HEK293 (cell line): ENCODE measurements around the gene MUC20.

Source experiments
- CTCF ChIA-PET: fragments of 350-600 bp; formaldehyde crosslinking; extraction: SDS; loops from one replicate; lab custom pipeline; 2021; ENCODE audit warnings: antibody characterized with exemption; lab: Yijun Ruan, JAX
- POLR2A ChIA-PET: fragments of 300-600 bp; formaldehyde crosslinking; extraction: SDS; loops from one replicate; lab custom pipeline; 2020; ENCODE audit warnings: antibody characterized with exemption, inconsistent platforms; lab: Yijun Ruan, JAX
- H3K27ac ChIP-seq: fragments of 200-500 bp; sonication (Bioruptor generic); 2 replicates; pipeline ENCODE4 v1.5.1; 2014; ENCODE audit warnings: low read depth, low read length, control low read depth, inconsistent platforms; ENCODE audit errors: extremely low read depth
- H3K36me3 ChIP-seq, 2 experiments: fragments of 200-500 bp in 1 of 2; sonication (Bioruptor generic) in 1 of 2; 1 replicate in 1 of 2; 2 replicates in 1 of 2; pipeline ENCODE4 v1.5.1; 2014 to 2017; ENCODE audit warnings: inconsistent platforms in 2 of 2, low read length in 2 of 2; ENCODE audit not compliant: control insufficient read depth in 2 of 2, insufficient read depth in 1 of 2
- H3K4me1 ChIP-seq: fragments of 200-500 bp; sonication (Bioruptor generic); 2 replicates; pipeline ENCODE4 v1.5.1; 2014; ENCODE audit warnings: mild to moderate bottlenecking, low read length, inconsistent platforms; ENCODE audit not compliant: control insufficient read depth, insufficient read depth
- H3K4me3 ChIP-seq: 2 replicates; pipeline ENCODE4 v1.5.1; 2011; ENCODE audit warnings: low read depth, mild to moderate bottlenecking, control low read depth, low read length, moderate library complexity
- H3K9me3 ChIP-seq: fragments of 200-500 bp; sonication (Bioruptor generic); 2 replicates; pipeline ENCODE4 v1.5.1; 2014; ENCODE audit warnings: low read depth, low read length, inconsistent platforms; ENCODE audit not compliant: control insufficient read depth, insufficient read depth
- GLI2 ChIP-seq: fragments of 450-650 bp; formaldehyde crosslinking; IDR thresholded peaks from 2 replicates; pipeline ENCODE4; 2017; ENCODE audit warnings: missing biosample characterization, missing genetic modification characterization, low read depth, borderline replicate concordance
- GLI4 ChIP-seq: fragments of 450-650 bp; formaldehyde crosslinking; IDR thresholded peaks from 2 replicates; pipeline ENCODE4 v1.5.1; 2016; ENCODE audit warnings: missing biosample characterization, missing genetic modification characterization
- HOXA7 ChIP-seq: sonication (generic); formaldehyde crosslinking; IDR thresholded peaks from 2 replicates; pipeline ENCODE4 v1.8.1; 2022; ENCODE audit warnings: missing genetic modification reagents, borderline replicate concordance
- SETDB1 ChIP-seq: IDR thresholded peaks from one replicate; pipeline ENCODE4 v1.6.1; 2017; ENCODE audit warnings: mild to moderate bottlenecking, low read length, moderate library complexity, mixed read lengths; ENCODE audit not compliant: insufficient read length
- WT1 ChIP-seq: fragments of 450-650 bp; formaldehyde crosslinking; IDR thresholded peaks from 2 replicates; pipeline ENCODE4 v1.5.1; 2016; ENCODE audit warnings: missing biosample characterization, missing genetic modification characterization
- ZBTB10 ChIP-seq: fragments of 450-650 bp; formaldehyde crosslinking; IDR thresholded peaks from 2 replicates; pipeline ENCODE4 v1.5.1; 2016; ENCODE audit warnings: missing biosample characterization, missing genetic modification characterization
- ZBTB48 ChIP-seq: fragments of 450-650 bp; formaldehyde crosslinking; IDR thresholded peaks from 2 replicates; pipeline ENCODE4 v1.5.1; 2016; ENCODE audit warnings: missing biosample characterization, missing genetic modification characterization
- ZIC2 ChIP-seq: fragments of 450-650 bp; formaldehyde crosslinking; IDR thresholded peaks from 2 replicates; pipeline ENCODE4 v1.5.1; 2016; ENCODE audit warnings: missing biosample characterization, missing genetic modification characterization
- ZNF148 ChIP-seq: fragments of 450-650 bp; formaldehyde crosslinking; IDR thresholded peaks from 2 replicates; pipeline ENCODE4 v1.5.0; 2017; ENCODE audit warnings: missing biosample characterization, missing genetic modification characterization, borderline replicate concordance
- ZNF157 ChIP-seq: fragments of 450-650 bp; formaldehyde crosslinking; IDR thresholded peaks from 2 replicates; pipeline ENCODE4 v1.5.1; 2016; ENCODE audit warnings: missing biosample characterization, missing genetic modification characterization
- ZNF169 ChIP-seq: fragments of 450-650 bp; formaldehyde crosslinking; IDR thresholded peaks from 2 replicates; pipeline ENCODE4 v1.5.1; 2016; ENCODE audit warnings: missing biosample characterization, missing genetic modification characterization
- ZNF184 ChIP-seq: fragments of 450-650 bp; IDR thresholded peaks from 2 replicates; pipeline ENCODE4 v1.5.1; 2018; ENCODE audit warnings: missing biosample characterization, mild to moderate bottlenecking, missing genetic modification characterization
- ZNF2 ChIP-seq: fragments of 450-650 bp; formaldehyde crosslinking; IDR thresholded peaks from 2 replicates; pipeline ENCODE4 v1.5.1; 2016; ENCODE audit warnings: missing biosample characterization, missing genetic modification characterization
- ZNF362 ChIP-seq: fragments of 450-650 bp; formaldehyde crosslinking; IDR thresholded peaks from 2 replicates; pipeline ENCODE4 v1.5.1; 2016; ENCODE audit warnings: missing biosample characterization, missing genetic modification characterization
- ZNF624 ChIP-seq: fragments of 450-650 bp; formaldehyde crosslinking; IDR thresholded peaks from 2 replicates; pipeline ENCODE4 v1.5.1; 2017; ENCODE audit warnings: missing biosample characterization, missing genetic modification characterization
- ZNF660 ChIP-seq: fragments of 450-650 bp; IDR thresholded peaks from 2 replicates; pipeline ENCODE4 v1.5.1; 2018; ENCODE audit warnings: missing biosample characterization, mild to moderate bottlenecking, missing genetic modification characterization
- ZNF664 ChIP-seq: fragments of 450-650 bp; formaldehyde crosslinking; IDR thresholded peaks from 2 replicates; pipeline ENCODE4 v1.5.1; 2016; ENCODE audit warnings: missing biosample characterization, missing genetic modification characterization
- ZNF830 ChIP-seq: fragments of 450-650 bp; IDR thresholded peaks from 2 replicates; pipeline ENCODE4 v1.5.0; 2018; ENCODE audit warnings: missing biosample characterization, missing genetic modification characterization, low read depth, mild to moderate bottlenecking, moderate library complexity
- ZSCAN23 ChIP-seq: fragments of 450-650 bp; formaldehyde crosslinking; IDR thresholded peaks from 2 replicates; pipeline ENCODE4 v1.5.1; 2016; ENCODE audit warnings: missing biosample characterization, missing genetic modification characterization
- TF ChIP-seq, protein P1 (sequence below): fragments of 450-650 bp; formaldehyde crosslinking; IDR thresholded peaks from 2 replicates; pipeline ENCODE4 v1.5.1; 2017; ENCODE audit warnings: missing biosample characterization, missing genetic modification characterization
- TF ChIP-seq, protein P2 (sequence below): fragments of 450-650 bp; formaldehyde crosslinking; IDR thresholded peaks from 2 replicates; pipeline ENCODE4; 2016; ENCODE audit warnings: missing biosample characterization, missing genetic modification characterization
- TF ChIP-seq, protein P3 (sequence below): fragments of 450-650 bp; formaldehyde crosslinking; IDR thresholded peaks from 2 replicates; pipeline ENCODE4 v1.5.1; 2016; ENCODE audit warnings: missing biosample characterization, missing genetic modification characterization
- TF ChIP-seq, protein P4 (sequence below): fragments of 450-650 bp; formaldehyde crosslinking; IDR thresholded peaks from 2 replicates; pipeline ENCODE4 v1.5.1; 2017; ENCODE audit warnings: missing biosample characterization, missing genetic modification characterization

Gene MUC20

GRCh38 chr3:195746751-195747150 is 26.0 kb downstream of the MUC20 start:
- Histone ChIP-seq H3K4me1 (no peaks in the 10 kb centered on the region), H3K36me3 (no peaks in the 10 kb centered on the region), H3K27ac (no peak overlapping the region), H3K9me3 (no peaks in the 10 kb centered on the region), H3K4me3 (no peak overlapping the region)
- ChIA-PET CTCF (no interaction called here), POLR2A (no interaction called here)
- TF ChIP-seq, protein P1, sequence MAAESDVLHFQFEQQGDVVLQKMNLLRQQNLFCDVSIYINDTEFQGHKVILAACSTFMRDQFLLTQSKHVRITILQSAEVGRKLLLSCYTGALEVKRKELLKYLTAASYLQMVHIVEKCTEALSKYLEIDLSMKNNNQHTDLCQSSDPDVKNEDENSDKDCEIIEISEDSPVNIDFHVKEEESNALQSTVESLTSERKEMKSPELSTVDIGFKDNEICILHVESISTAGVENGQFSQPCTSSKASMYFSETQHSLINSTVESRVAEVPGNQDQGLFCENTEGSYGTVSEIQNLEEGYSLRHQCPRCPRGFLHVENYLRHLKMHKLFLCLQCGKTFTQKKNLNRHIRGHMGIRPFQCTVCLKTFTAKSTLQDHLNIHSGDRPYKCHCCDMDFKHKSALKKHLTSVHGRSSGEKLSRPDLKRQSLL: no peak
- TF ChIP-seq, protein P2, sequence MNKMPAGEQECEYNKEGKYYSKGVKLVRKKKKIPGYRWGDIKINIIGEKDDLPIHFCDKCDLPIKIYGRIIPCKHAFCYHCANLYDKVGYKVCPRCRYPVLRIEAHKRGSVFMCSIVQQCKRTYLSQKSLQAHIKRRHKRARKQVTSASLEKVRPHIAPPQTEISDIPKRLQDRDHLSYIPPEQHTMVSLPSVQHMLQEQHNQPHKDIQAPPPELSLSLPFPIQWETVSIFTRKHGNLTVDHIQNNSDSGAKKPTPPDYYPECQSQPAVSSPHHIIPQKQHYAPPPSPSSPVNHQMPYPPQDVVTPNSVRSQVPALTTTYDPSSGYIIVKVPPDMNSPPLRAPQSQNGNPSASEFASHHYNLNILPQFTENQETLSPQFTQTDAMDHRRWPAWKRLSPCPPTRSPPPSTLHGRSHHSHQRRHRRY (tag by site-specific recombination): no peak
- TF ChIP-seq ZNF362: no peak
- no peak for TF ChIP-seq GLI2 (tag by site-specific recombination)
- TF ChIP-seq HOXA7 (CRISPR knock-in tag): no peak
- no peak for TF ChIP-seq ZNF660 (tag by site-specific recombination)
- TF ChIP-seq, protein P3, sequence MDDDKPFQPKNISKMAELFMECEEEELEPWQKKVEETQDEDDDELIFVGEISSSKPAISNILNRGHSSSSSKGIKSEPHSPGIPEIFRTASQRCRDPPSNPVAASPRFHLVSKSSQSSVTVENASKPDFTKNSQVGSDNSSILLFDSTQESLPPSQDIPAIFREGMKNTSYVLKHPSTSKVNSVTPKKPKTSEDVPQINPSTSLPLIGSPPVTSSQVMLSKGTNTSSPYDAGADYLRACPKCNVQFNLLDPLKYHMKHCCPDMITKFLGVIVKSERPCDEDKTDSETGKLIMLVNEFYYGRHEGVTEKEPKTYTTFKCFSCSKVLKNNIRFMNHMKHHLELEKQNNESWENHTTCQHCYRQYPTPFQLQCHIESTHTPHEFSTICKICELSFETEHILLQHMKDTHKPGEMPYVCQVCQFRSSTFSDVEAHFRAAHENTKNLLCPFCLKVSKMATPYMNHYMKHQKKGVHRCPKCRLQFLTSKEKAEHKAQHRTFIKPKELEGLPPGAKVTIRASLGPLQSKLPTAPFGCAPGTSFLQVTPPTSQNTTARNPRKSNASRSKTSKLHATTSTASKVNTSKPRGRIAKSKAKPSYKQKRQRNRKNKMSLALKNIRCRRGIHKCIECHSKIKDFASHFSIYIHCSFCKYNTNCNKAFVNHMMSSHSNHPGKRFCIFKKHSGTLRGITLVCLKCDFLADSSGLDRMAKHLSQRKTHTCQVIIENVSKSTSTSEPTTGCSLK: no peak
- no peak for TF ChIP-seq ZIC2 (tag by site-specific recombination)
- TF ChIP-seq ZBTB48: no peak
- TF ChIP-seq ZNF157: no peak
- no peak for TF ChIP-seq ZSCAN23 (tag by site-specific recombination)
- no peak for TF ChIP-seq ZNF830 (tag by site-specific recombination)
- TF ChIP-seq SETDB1: no peak
- no peak for TF ChIP-seq ZNF624 (tag by site-specific recombination)
- TF ChIP-seq GLI4 (tag by site-specific recombination): no peak
- TF ChIP-seq WT1: no peak
- TF ChIP-seq, protein P4, sequence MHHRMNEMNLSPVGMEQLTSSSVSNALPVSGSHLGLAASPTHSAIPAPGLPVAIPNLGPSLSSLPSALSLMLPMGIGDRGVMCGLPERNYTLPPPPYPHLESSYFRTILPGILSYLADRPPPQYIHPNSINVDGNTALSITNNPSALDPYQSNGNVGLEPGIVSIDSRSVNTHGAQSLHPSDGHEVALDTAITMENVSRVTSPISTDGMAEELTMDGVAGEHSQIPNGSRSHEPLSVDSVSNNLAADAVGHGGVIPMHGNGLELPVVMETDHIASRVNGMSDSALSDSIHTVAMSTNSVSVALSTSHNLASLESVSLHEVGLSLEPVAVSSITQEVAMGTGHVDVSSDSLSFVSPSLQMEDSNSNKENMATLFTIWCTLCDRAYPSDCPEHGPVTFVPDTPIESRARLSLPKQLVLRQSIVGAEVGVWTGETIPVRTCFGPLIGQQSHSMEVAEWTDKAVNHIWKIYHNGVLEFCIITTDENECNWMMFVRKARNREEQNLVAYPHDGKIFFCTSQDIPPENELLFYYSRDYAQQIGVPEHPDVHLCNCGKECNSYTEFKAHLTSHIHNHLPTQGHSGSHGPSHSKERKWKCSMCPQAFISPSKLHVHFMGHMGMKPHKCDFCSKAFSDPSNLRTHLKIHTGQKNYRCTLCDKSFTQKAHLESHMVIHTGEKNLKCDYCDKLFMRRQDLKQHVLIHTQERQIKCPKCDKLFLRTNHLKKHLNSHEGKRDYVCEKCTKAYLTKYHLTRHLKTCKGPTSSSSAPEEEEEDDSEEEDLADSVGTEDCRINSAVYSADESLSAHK: no peak
- no peak for TF ChIP-seq ZNF2
- TF ChIP-seq ZNF169 (tag by site-specific recombination): no peak

DNA sequence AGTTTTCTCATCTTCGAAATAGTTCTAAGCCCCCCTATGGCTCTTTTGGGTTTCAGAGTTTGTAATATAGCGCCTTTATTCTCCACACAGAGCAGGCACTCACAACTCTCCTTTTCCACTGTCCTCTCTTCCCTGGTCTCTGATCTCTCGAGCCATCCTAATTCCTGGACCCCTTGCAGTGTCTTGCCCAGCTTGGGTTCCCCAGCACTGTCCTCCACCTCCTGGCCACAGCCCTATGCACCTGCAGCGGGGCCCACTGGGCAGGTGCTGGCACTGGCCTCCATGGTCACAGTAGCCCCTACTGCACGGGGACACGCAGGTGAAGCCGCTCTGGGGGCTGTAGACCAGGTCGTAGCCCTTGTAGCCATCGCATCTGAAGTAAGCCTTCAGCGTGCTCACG is 27.9 kb downstream of the MUC20 start:
- ChIA-PET POLR2A (no interaction called here), CTCF (interaction anchor here (0.6 kb wide), 1 partner anchor 211 kb away, joined by 3 read pairs; no protein-coding TSS in a partner anchor)
- no peak overlapping the region for H3K4me3 ChIP-seq
- H3K4me1 ChIP-seq: no peaks in the 10 kb centered on the region
- H3K36me3 ChIP-seq: no peaks in the 10 kb centered on the region
- no peaks in the 10 kb centered on the region for H3K9me3 ChIP-seq
- H3K27ac ChIP-seq: no peak overlapping the region
- TF ChIP-seq ZNF184 (tag by site-specific recombination) (no peak), ZNF664 (no peak), ZBTB10 (tag by site-specific recombination) (no peak), ZNF148 (no peak)
